Measurements from ENCODE around the gene DHRS7. TPM values are rescaled to one million over a fixed set of nuclear protein-coding genes. Genes with fewer than 3 reads are reported as not detected.
A peak's percentile ranks its signal among the peaks of the same experiment; 100 is the strongest.

Gene DHRS7, protein sequence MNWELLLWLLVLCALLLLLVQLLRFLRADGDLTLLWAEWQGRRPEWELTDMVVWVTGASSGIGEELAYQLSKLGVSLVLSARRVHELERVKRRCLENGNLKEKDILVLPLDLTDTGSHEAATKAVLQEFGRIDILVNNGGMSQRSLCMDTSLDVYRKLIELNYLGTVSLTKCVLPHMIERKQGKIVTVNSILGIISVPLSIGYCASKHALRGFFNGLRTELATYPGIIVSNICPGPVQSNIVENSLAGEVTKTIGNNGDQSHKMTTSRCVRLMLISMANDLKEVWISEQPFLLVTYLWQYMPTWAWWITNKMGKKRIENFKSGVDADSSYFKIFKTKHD
- polyA plus RNA-seq (55.7 to 98.3 TPM (median 79.2 TPM) in 3 replicates), polyA minus RNA-seq (27.4 to 44.9 TPM (median 31.7 TPM) in 3 replicates)
- polyA plus RNA-seq (2011; ENCODE audit: low read depth) = 64.4 TPM
- 67.6 and 101 TPM in 2 replicates for polyA plus RNA-seq (2011; cell fraction: cytosol; rRNA removed)
- polyA plus RNA-seq (2011; cell fraction: nucleus; rRNA removed) = 90.5 and 113 TPM in 2 replicates
- 101 and 111 TPM in 2 replicates for polyA plus RNA-seq (2012; ENCODE audit: low replicate concordance)
- polyA minus RNA-seq (2011; cell fraction: cytosol; rRNA and poly(A)+ RNA removed) = 102 TPM
- polyA minus RNA-seq (2011; cell fraction: nucleus; rRNA and poly(A)+ RNA removed) = 61.4 and 66.1 TPM in 2 replicates

DNA sequence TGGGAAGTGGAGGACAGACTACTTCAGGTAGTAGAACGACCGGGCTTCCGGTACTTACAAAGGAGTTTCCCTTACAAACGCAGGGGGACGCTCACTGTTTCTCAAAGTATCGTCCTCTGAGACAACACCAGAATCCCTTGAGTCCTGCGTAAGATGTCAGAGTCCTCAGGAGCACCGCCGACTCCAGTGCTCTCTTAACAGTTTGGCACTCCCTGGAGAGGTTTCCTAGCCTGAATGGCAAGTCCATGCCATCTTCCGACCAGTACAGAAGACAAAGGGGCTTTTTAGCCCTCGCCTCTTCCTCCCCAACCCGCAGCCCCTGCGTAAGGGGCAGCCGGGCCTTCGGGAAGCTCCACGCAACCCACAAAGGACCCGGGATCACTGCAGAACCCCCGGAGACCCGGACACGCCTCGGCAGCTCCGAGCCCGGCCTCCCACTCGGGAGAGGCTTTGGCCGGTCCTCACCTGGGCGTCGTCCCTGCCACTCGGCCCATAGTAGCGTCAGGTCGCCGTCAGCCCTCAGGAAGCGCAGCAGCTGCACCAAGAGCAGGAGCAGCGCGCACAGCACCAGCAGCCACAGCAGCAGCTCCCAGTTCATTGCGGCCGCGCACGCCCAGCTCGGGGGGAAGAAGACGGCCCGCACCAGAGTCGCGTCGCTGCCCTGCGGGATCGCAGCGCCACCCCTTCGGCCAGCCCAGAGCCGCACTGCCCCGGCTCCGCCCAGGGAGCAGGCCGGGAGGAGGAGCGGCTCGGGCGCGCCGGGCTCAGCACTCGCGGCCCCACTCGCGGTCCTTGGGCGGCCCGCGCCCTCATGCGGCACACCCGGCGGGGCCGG is at the start of gene DHRS7:
Gene DHRS7 (minus strand): TSS at position 687 of the 835 bp plus-strand sequence. CDS start 89 bp downstream, at position 598.
- Histone ChIP-seq H3K4me3 (ENCODE audit: control insufficient read depth in 2 of 3, extremely low read depth in 1 of 3, insufficient read depth in 2 of 3, low read depth in 1 of 3, low read length in 3 of 3) (peak within 1 kb of the TSS; percentile 50 to 82 (median 80)), H3K27ac (ENCODE audit: control insufficient read depth, insufficient read depth, low read length) (peak within 1 kb of the TSS; percentile 80), H4K20me1 (ENCODE audit: control insufficient read depth, extremely low read depth, insufficient read depth, low read length) (no peaks in the 10 kb centered on the region), H3K9ac (ENCODE audit: control insufficient read depth, extremely low read depth, insufficient read depth, low read length) (peak within 1 kb of the TSS; percentile 88), H3K4me1 (ENCODE audit: control insufficient read depth, extremely low read depth, insufficient read depth, low read length) (peaks cover 18% of the 10 kb centered on the region), H3K79me2 (ENCODE audit: control insufficient read depth, insufficient read depth, low read length) (peaks cover 24% of the 10 kb centered on the region), H3K36me3 (ENCODE audit: control insufficient read depth in 2 of 2, extremely low read depth in 1 of 2, insufficient read depth in 2 of 2, low read length in 2 of 2) (no peaks in the 10 kb centered on the region), H3K9me3 (ENCODE audit: control insufficient read depth, low read depth, low read length) (no peaks in the 10 kb centered on the region), H3K4me2 (ENCODE audit: control insufficient read depth, extremely low read depth, insufficient read depth, low read depth, low read length) (peak within 1 kb of the TSS; percentile 80), H3K9me1 (ENCODE audit: control insufficient read depth, extremely low read depth, insufficient read depth, low read length) (no peaks in the 10 kb centered on the region), H3K27me3 (ENCODE audit: control insufficient read depth, extremely low read depth, insufficient read depth, low read length) (no peaks in the 10 kb centered on the region), H2AFZ (ENCODE audit: control insufficient read depth, low read length) (peak within 1 kb of the TSS; percentile 82)
- FAIRE-seq (peak; percentile 82), DNase-seq (ENCODE audit: low read depth, low spot score) (no peak)
- no peak for TF ChIP-seq EZH2 (IDR thresholded peaks at IDR 0.05; ENCODE audit: low read length)
- TF ChIP-seq, protein P1, sequence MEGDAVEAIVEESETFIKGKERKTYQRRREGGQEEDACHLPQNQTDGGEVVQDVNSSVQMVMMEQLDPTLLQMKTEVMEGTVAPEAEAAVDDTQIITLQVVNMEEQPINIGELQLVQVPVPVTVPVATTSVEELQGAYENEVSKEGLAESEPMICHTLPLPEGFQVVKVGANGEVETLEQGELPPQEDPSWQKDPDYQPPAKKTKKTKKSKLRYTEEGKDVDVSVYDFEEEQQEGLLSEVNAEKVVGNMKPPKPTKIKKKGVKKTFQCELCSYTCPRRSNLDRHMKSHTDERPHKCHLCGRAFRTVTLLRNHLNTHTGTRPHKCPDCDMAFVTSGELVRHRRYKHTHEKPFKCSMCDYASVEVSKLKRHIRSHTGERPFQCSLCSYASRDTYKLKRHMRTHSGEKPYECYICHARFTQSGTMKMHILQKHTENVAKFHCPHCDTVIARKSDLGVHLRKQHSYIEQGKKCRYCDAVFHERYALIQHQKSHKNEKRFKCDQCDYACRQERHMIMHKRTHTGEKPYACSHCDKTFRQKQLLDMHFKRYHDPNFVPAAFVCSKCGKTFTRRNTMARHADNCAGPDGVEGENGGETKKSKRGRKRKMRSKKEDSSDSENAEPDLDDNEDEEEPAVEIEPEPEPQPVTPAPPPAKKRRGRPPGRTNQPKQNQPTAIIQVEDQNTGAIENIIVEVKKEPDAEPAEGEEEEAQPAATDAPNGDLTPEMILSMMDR (optimal IDR thresholded peaks at IDR 0.05 in 1 of 3, IDR thresholded peaks at IDR 0.05 in 1 of 3, conservative IDR thresholded peaks at IDR 0.05 in 1 of 3; ENCODE audit: extremely low read depth in 1 of 3, insufficient read depth in 2 of 3, low read length in 3 of 3) = peak; percentile 31 to 49 (median 40)
- dilution Hi-C loops (cut with MboI; ENCODE audit: extremely low pct_ligation_motif_present, low sequenced_read_pairs) = no loop called here

DNA sequence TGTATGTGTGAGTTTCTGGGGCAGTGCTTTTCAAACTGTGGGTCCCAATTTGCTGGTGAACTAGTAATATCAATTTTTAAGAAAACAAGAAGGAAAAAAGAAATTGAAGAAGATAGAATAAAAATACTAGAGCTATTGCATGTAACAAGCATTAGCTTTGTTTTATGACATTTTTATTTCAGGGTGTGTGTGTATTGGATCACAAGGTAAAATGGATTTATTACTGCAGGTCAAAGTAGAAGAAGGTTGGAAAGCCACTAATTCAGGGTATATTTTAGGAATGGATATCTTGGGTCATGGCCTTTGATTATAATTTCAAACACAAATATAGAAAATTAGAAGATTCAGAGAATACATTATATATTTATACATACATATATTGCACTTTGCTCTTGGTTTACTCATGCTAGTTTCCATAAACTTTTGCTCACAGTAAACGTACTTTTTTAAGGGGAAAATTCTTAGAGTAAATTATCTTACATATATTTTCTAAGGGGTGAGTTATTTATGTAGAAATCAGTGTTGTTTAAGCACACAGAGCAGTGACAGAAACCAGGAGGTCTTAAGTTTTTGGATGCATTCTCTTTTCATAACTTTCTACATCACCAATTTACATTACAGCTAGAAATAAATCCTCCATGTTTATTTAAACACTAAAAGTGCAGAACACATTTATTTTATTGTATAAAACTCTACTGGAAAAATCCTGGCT is 49.4 kb upstream of the DHRS7 start:
- no peak for FAIRE-seq
- no peak overlapping the region for H3K9ac ChIP-seq (ENCODE audit: control insufficient read depth, extremely low read depth, insufficient read depth, low read length)
- H4K20me1 ChIP-seq (ENCODE audit: control insufficient read depth, extremely low read depth, insufficient read depth, low read length) = no peaks in the 10 kb centered on the region
- H3K9me3 ChIP-seq (ENCODE audit: control insufficient read depth, low read depth, low read length) = no peaks in the 10 kb centered on the region
- no peak overlapping the region for H3K4me2 ChIP-seq (ENCODE audit: control insufficient read depth, extremely low read depth, insufficient read depth, low read depth, low read length)
- H3K4me3 ChIP-seq (ENCODE audit: control insufficient read depth in 2 of 3, extremely low read depth in 1 of 3, insufficient read depth in 2 of 3, low read depth in 1 of 3, low read length in 3 of 3) = no peak overlapping the region
- peaks cover 7% of the 10 kb centered on the region for H3K27me3 ChIP-seq (ENCODE audit: control insufficient read depth, extremely low read depth, insufficient read depth, low read length)
- H3K27ac ChIP-seq (ENCODE audit: control insufficient read depth, insufficient read depth, low read length) = no peak overlapping the region
- no peaks in the 10 kb centered on the region for H3K36me3 ChIP-seq (ENCODE audit: control insufficient read depth in 2 of 2, extremely low read depth in 1 of 2, insufficient read depth in 2 of 2, low read length in 2 of 2)
- H3K4me1 ChIP-seq (ENCODE audit: control insufficient read depth, extremely low read depth, insufficient read depth, low read length) = no peaks in the 10 kb centered on the region
- no peak overlapping the region for H2AFZ ChIP-seq (ENCODE audit: control insufficient read depth, low read length)
- TF ChIP-seq EZH2 (IDR thresholded peaks at IDR 0.05; ENCODE audit: low read length) = no peak
- TF ChIP-seq, protein P1 (optimal IDR thresholded peaks at IDR 0.05 in 1 of 3, IDR thresholded peaks at IDR 0.05 in 1 of 3, conservative IDR thresholded peaks at IDR 0.05 in 1 of 3; ENCODE audit: extremely low read depth in 1 of 3, insufficient read depth in 2 of 3, low read length in 3 of 3) = no peak
- dilution Hi-C loops (cut with MboI; ENCODE audit: extremely low pct_ligation_motif_present, low sequenced_read_pairs) = no loop called here
- H3K79me2 ChIP-seq (ENCODE audit: control insufficient read depth, insufficient read depth, low read length) = no peaks in the 10 kb centered on the region
- H3K9me1 ChIP-seq (ENCODE audit: control insufficient read depth, extremely low read depth, insufficient read depth, low read length) = no peaks in the 10 kb centered on the region
- DNase-seq (ENCODE audit: low read depth, low spot score) = no peak

All from keratinocyte (primary cell).